Adrenal gland (tissue), 5 donors: ENCODE data around the gene USP17L18.
"Not testable (repeated sequence)": the region's sequence is repeated elsewhere in the genome, so short reads cannot be mapped to it uniquely, and the experiment has no call there.

Experiments used
- CTCF ChIP-seq, 6 experiments: fragments of 450-650 bp in 4 of 6; fragments of 200-600 bp in 2 of 6; sonication (generic) in 1 of 6; IDR thresholded peaks; 1 replicate in 5 of 6; 2 replicates in 1 of 6; pipeline versions ENCODE4 v1.5.1 to v1.8.0; 2016 to 2021; ENCODE audit warnings: antibody characterized with exemption in 6 of 6, mild to moderate bottlenecking in 2 of 6, moderate library complexity in 1 of 6
- POLR2A ChIP-seq, 2 donors: fragments of 450-650 bp; IDR thresholded peaks; one replicate each; pipeline ENCODE4 v1.6.1; 2017; ENCODE audit warnings: antibody characterized with exemption in 2 of 2, mild to moderate bottlenecking in 2 of 2, moderate library complexity in 1 of 2
- donor health status: DM: no; HTN: no; CAD: no.

- TF ChIP-seq CTCF, POLR2A (IDR thresholded peaks at IDR 0.05): not testable (repeated sequence)
Observed at GRCh38 chr4:9267319-9267718, 18.9 kb downstream of the USP17L18 start, which contains the start of gene USP17L22.
